CD4-positive, alpha-beta T cell treated with Interleukin-17A for 4 hours (primary cell): ENCODE measurements around the gene PLEKHF1.
"Not testable (repeated sequence)": the region's sequence is repeated elsewhere in the genome, so short reads cannot be mapped to it uniquely, and the experiment has no call there.

Experiments used
- DNase-seq: peaks from one replicate; pipeline ENCODE4 v3.0.0-alpha.2; 2020; ENCODE audit warnings: mixed read lengths

The PLEKHF1 gene

GRCh38 chr19:29665215-29665825, at the start of gene PLEKHF1:
Gene PLEKHF1, plus strand, starts transcription at chr19:29665461. Its CDS starts 8,379 bp downstream, at chr19:29673840.
- peak; percentile 92 for DNase-seq

- no peak for DNase-seq
Observed at GRCh38 chr19:29615891-29616425, 49.3 kb upstream of the PLEKHF1 start.

- DNase-seq: no peak
Observed at GRCh38 chr19:29616541-29616940, 48.7 kb upstream of the PLEKHF1 start.

- no peak for DNase-seq
Observed at GRCh38 chr19:29617366-29618266, 47.6 kb upstream of the PLEKHF1 start.

GRCh38 chr19:29618434-29618833, 46.8 kb upstream of the PLEKHF1 start:
- DNase-seq: no peak

- no peak for DNase-seq
Observed at GRCh38 chr19:29618871-29619270, 46.4 kb upstream of the PLEKHF1 start.

GRCh38 chr19:29620931-29621351, 44.3 kb upstream of the PLEKHF1 start:
- peak; percentile 59 for DNase-seq

- DNase-seq: peak; percentile 38
Observed at GRCh38 chr19:29622166-29623070, 42.8 kb upstream of the PLEKHF1 start.

- peak; percentile 38 for DNase-seq
Observed at GRCh38 chr19:29623726-29624488, 41.4 kb upstream of the PLEKHF1 start.

GRCh38 chr19:29624489-29625185, 40.6 kb upstream of the PLEKHF1 start:
- no peak for DNase-seq

GRCh38 chr19:29625186-29625651, 40.0 kb upstream of the PLEKHF1 start:
- DNase-seq: no peak

- DNase-seq: no peak
Observed at GRCh38 chr19:29626386-29626785, 38.9 kb upstream of the PLEKHF1 start.

GRCh38 chr19:29626832-29627231, 38.4 kb upstream of the PLEKHF1 start:
- DNase-seq: not testable (repeated sequence)

GRCh38 chr19:29628661-29629385, 36.4 kb upstream of the PLEKHF1 start:
- no peak for DNase-seq

- DNase-seq: no peak
Observed at GRCh38 chr19:29629836-29630534, 35.3 kb upstream of the PLEKHF1 start.

GRCh38 chr19:29630655-29631054, 34.6 kb upstream of the PLEKHF1 start:
- no peak for DNase-seq

GRCh38 chr19:29631450-29631849, 33.8 kb upstream of the PLEKHF1 start:
- DNase-seq: no peak

GRCh38 chr19:29634002-29634401, 31.3 kb upstream of the PLEKHF1 start:
- no peak for DNase-seq

- DNase-seq: no peak
Observed at GRCh38 chr19:29634423-29635130, 30.7 kb upstream of the PLEKHF1 start.
